Stimulated activated CD8-positive, alpha-beta memory T cell treated with anti-CD3 and anti-CD28 coated beads, Interleukin-15, amount 100 ng/mL, for 1 hour (primary cell): Measurements from ENCODE around the gene MAPKAPK2.

Experiments used
- DNase-seq: peaks from one replicate; pipeline ENCODE4 v3.0.0-alpha.2; 2020; ENCODE audit warnings: low read depth

MAPKAPK2 gene

GRCh38 chr1:206722751-206723461 is 38.2 kb downstream of the MAPKAPK2 start:
- no peak for DNase-seq

DNA sequence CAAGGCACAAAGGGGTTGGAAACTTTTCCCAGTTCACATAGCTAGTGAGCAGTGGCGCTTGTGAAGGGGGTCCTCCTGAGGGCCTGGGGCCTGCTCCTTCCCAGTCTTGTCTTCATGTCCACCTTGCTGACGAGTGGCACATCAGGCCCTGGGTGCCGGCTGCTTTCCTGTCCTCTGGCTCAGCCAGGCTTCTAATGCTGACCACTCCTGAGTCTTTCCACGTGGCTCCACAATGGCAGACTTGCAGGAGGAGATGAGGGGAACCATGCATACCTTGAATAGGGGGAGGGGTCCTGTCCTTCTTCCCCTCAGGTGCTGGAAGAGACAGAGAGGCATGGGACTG is 38.7 kb downstream of the MAPKAPK2 start:
- no peak for DNase-seq

GRCh38 chr1:206723805-206724472 is 39.2 kb downstream of the MAPKAPK2 start:
- DNase-seq, result no peak

DNA sequence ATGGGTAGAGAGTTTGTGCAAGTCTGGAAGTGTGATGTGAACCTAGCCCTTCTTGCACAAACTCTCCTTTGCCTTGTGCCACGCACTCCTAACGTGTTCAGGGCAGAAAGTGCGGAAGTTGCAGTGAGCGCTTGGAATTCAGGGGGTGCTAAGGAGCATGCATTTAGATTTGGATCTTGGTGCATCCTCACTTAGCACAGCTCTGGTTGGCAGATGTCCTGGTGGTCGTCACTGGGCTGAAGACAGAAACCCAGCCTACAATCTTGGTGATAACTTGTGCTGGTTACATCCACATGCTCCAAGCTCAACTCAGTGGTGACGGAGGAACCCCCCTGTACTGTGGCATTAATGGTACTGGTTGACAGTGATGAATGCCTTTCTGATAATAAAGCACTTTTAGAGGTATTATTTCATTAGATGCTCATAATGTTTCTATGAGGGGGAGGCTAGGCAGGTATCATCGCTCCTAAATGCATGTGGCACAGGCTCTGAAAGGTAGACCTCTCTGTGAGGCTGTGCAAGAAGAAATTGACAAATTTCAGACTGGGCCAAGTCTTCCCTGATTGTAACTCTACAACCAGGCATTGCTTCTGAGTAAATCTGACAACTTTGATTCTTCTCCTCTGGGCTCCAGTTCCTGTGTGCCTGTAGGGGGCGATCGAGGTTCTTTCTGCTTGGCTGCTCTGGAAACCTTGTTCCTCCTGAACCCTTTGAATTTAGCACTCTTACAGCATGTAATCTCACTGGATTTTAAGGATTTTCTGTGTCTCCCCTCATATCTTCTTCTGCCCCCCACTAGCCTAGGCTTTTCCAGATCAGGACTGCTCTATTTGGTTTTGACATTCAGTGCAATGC is 40.6 kb downstream of the MAPKAPK2 start:
- peak; percentile 24 for DNase-seq

- no peak for DNase-seq
Measured at GRCh38 chr1:206727981-206728696, 43.4 kb downstream of the MAPKAPK2 start.

DNA sequence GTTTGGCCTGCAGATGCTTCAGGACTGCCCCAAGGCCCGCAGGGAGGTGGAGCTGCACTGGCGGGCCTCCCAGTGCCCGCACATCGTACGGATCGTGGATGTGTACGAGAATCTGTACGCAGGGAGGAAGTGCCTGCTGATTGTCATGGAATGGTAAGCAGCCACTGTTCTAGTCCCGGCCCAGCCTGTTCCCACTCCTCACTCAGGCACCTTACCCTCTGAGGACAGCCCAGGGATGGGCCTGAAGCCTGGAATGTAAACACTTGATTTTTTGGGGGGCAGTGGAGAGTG is 43.9 kb downstream of the MAPKAPK2 start:
- no peak for DNase-seq

- DNase-seq, result no peak
Measured at GRCh38 chr1:206729050-206729449, 44.3 kb downstream of the MAPKAPK2 start.

- no peak for DNase-seq
Measured at GRCh38 chr1:206729507-206729906, 44.8 kb downstream of the MAPKAPK2 start.

DNA sequence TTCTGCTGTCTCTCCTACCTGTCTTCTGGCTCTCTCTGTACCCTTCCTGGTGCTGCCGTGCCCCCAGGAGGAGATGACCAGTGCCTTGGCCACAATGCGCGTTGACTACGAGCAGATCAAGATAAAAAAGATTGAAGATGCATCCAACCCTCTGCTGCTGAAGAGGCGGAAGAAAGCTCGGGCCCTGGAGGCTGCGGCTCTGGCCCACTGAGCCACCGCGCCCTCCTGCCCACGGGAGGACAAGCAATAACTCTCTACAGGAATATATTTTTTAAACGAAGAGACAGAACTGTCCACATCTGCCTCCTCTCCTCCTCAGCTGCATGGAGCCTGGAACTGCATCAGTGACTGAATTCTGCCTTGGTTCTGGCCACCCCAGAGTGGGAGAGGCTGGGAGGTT is 47.8 kb downstream of the MAPKAPK2 start:
- no peak for DNase-seq

- no peak for DNase-seq
Measured at GRCh38 chr1:206732992-206733391, 48.3 kb downstream of the MAPKAPK2 start.

GRCh38 chr1:206734499-206735142 is 49.9 kb downstream of the MAPKAPK2 start:
- DNase-seq, result peak; percentile 73

- DNase-seq, result no peak
Measured at GRCh38 chr1:206735553-206736031, 50.9 kb downstream of the MAPKAPK2 start.

- DNase-seq, result no peak
Measured at GRCh38 chr1:206736878-206737728, 52.4 kb downstream of the MAPKAPK2 start.

- DNase-seq, result no peak
Measured at GRCh38 chr1:206737729-206738201, 53.1 kb downstream of the MAPKAPK2 start.

- no peak for DNase-seq
Measured at GRCh38 chr1:206738370-206739366, 54.0 kb downstream of the MAPKAPK2 start.

GRCh38 chr1:206739411-206740076 is 54.8 kb downstream of the MAPKAPK2 start:
- no peak for DNase-seq

- no peak for DNase-seq
Measured at GRCh38 chr1:206741142-206741701, 56.5 kb downstream of the MAPKAPK2 start.

- no peak for DNase-seq
Measured at GRCh38 chr1:206742719-206743383, 58.1 kb downstream of the MAPKAPK2 start.
